Thymus (tissue), 11 donors: ENCODE data around the gene PDZD2. TPM values are rescaled to one million over a fixed set of nuclear protein-coding genes. Genes with fewer than 3 reads are reported as not detected.
A peak's percentile ranks its signal among the peaks of the same experiment; 100 is the strongest.
"Not testable (repeated sequence)": the region's sequence is repeated elsewhere in the genome, so short reads cannot be mapped to it uniquely, and the experiment has no call there.

Source experiments
- DNase-seq, 9 donors: peaks; one replicate each; pipeline ENCODE4 v3.0.0-alpha.2; 2013; ENCODE audit warnings: low spot score in 9 of 9, low read depth in 6 of 9, missing footprints in 1 of 9
- H3K27ac ChIP-seq, 2 donors: one replicate each; pipeline ENCODE4 v1.5.1; 2013; ENCODE audit warnings: control low read depth in 1 of 2, low read depth in 1 of 2, low read length in 1 of 2, mild to moderate bottlenecking in 1 of 2, moderate library complexity in 1 of 2
- H3K27me3 ChIP-seq, 2 donors: one replicate each; pipeline ENCODE4 v1.5.1; 2013; ENCODE audit warnings: low read length in 1 of 2; ENCODE audit not compliant: control insufficient read depth in 2 of 2, insufficient read depth in 1 of 2
- H3K36me3 ChIP-seq, 2 donors: one replicate each; pipeline ENCODE4 v1.5.1; 2013; ENCODE audit warnings: low read length in 1 of 2, mild to moderate bottlenecking in 1 of 2, moderate library complexity in 1 of 2; ENCODE audit not compliant: control insufficient read depth in 2 of 2, insufficient read depth in 2 of 2
- H3K4me1 ChIP-seq, 2 donors: one replicate each; pipeline ENCODE4 v1.5.1; 2013; ENCODE audit warnings: low read length in 2 of 2; ENCODE audit not compliant: control insufficient read depth in 2 of 2, insufficient read depth in 2 of 2
- H3K4me3 ChIP-seq, 2 donors: one replicate each; pipeline ENCODE4 v1.5.1; 2013; ENCODE audit warnings: low read length in 2 of 2, control low read depth in 1 of 2, mild to moderate bottlenecking in 1 of 2
- H3K9me3 ChIP-seq, 2 donors: one replicate each; pipeline ENCODE4 v1.5.1; 2013; ENCODE audit warnings: low read length in 1 of 2, mild to moderate bottlenecking in 1 of 2; ENCODE audit not compliant: control insufficient read depth in 2 of 2, insufficient read depth in 1 of 2
- WGBS: extraction: QIAGEN DNeasy Blood & Tissue Kit; methylation state at CpG from one replicate; pipeline ENCODE4 v1.1.7; 2013; 5-methylcytosine and 5-hydroxymethylcytosine counted together
- polyA plus RNA-seq: library from polyadenylated mRNA; stranded (reverse); fragments of 200-250 nt; gene quantifications from one replicate; pipeline ENCODE4 v1.2.3, GENCODE V29; 2013
- total RNA-seq: library from RNA; stranded (reverse); fragments of 120-200 nt; gene quantifications from one replicate; pipeline ENCODE4 v1.2.4, GENCODE V29; 2013
- donor health status: healthy.

PDZD2 gene
- total and polyA plus RNA-seq, 2 donors, result 4.4 to 6.8 TPM

- Histone ChIP-seq H3K9me3 (peaks cover 0 to 5% of the 10 kb centered on the region in 2 donors), H3K4me1 (no peaks in the 10 kb centered on the region), H3K4me3 (no peak overlapping the region), H3K27me3 (no peaks in the 10 kb centered on the region), H3K27ac (no peak overlapping the region), H3K36me3 (no peaks in the 10 kb centered on the region)
- WGBS, result 99% methylated on average over 7 of the region's 7 CpGs
- no peak for DNase-seq
Measured at GRCh38 chr5:32071351-32071944, 432.5 kb downstream of the PDZD2 start.

GRCh38 chr5:32072054-32072453, 433.1 kb downstream of the PDZD2 start:
- WGBS, result 97% methylated on average over 14 of the region's 14 CpGs
- DNase-seq, result no peak
- no peaks in the 10 kb centered on the region for H3K36me3 ChIP-seq

GRCh38 chr5:32074401-32074800, 435.5 kb downstream of the PDZD2 start:
- peaks cover 0 to 5% of the 10 kb centered on the region in 2 donors for H3K9me3 ChIP-seq
- no peaks in the 10 kb centered on the region for H3K27me3 ChIP-seq
- no peaks in the 10 kb centered on the region for H3K36me3 ChIP-seq
- no peaks in the 10 kb centered on the region for H3K4me1 ChIP-seq
- no peak for DNase-seq
- no peak overlapping the region for H3K27ac ChIP-seq
- 96% methylated on average over 5 of the region's 5 CpGs for WGBS
- no peak overlapping the region for H3K4me3 ChIP-seq

More at GRCh38 chr5:32072054-32072453, 433.1 kb downstream of the PDZD2 start:
- peaks cover 0 to 5% of the 10 kb centered on the region in 2 donors for H3K9me3 ChIP-seq
- H3K27me3 ChIP-seq, result no peaks in the 10 kb centered on the region
- no peak overlapping the region for H3K4me3 ChIP-seq
- no peak overlapping the region for H3K27ac ChIP-seq
- no peaks in the 10 kb centered on the region for H3K4me1 ChIP-seq

GRCh38 chr5:32076699-32077695, 438.1 kb downstream of the PDZD2 start:
- Histone ChIP-seq H3K27ac (no peak overlapping the region), H3K4me1 (no peaks in the 10 kb centered on the region), H3K4me3 (no peak overlapping the region), H3K27me3 (no peaks in the 10 kb centered on the region), H3K9me3 (peaks cover 0 to 5% of the 10 kb centered on the region in 2 donors), H3K36me3 (no peaks in the 10 kb centered on the region)
- WGBS, result 70% methylated on average over 4 of the region's 4 CpGs
- peak in 6 of 9 donors; percentile 4 to 52 (median 26) for DNase-seq

- H3K36me3 ChIP-seq, H3K27me3 ChIP-seq: not testable (repeated sequence)
- 96% methylated on average over 6 of the region's 6 CpGs for WGBS
Measured at GRCh38 chr5:32078855-32079254, 439.9 kb downstream of the PDZD2 start.

GRCh38 chr5:32080565-32080964, 441.6 kb downstream of the PDZD2 start:
- not testable (repeated sequence) for H3K27ac ChIP-seq, H3K4me3 ChIP-seq, H3K27me3 ChIP-seq, H3K4me1 ChIP-seq, H3K36me3 ChIP-seq, DNase-seq, H3K9me3 ChIP-seq
- WGBS, result 98% methylated on average over 1 of the region's 1 CpG

More at GRCh38 chr5:32078855-32079254, 439.9 kb downstream of the PDZD2 start:
- H3K4me3 ChIP-seq, H3K9me3 ChIP-seq, H3K4me1 ChIP-seq, H3K27ac ChIP-seq, DNase-seq: not testable (repeated sequence)

GRCh38 chr5:32082701-32083100, 443.8 kb downstream of the PDZD2 start:
- Histone ChIP-seq H3K4me1 (no peaks in the 10 kb centered on the region), H3K27me3 (no peaks in the 10 kb centered on the region), H3K4me3 (no peak overlapping the region), H3K36me3 (no peaks in the 10 kb centered on the region), H3K9me3 (no peaks in the 10 kb centered on the region), H3K27ac (no peak overlapping the region)
- DNase-seq, result no peak
- WGBS, result 95% methylated on average over 4 of the region's 4 CpGs

GRCh38 chr5:32083981-32084430, 445.1 kb downstream of the PDZD2 start:
- no peak overlapping the region for H3K4me3 ChIP-seq
- no peaks in the 10 kb centered on the region for H3K36me3 ChIP-seq
- 90% methylated on average over 10 of the region's 10 CpGs for whole genome bisulfite sequencing
- no peaks in the 10 kb centered on the region for H3K9me3 ChIP-seq
- no peak overlapping the region for H3K27ac ChIP-seq
- H3K27me3 ChIP-seq, result no peaks in the 10 kb centered on the region
- H3K4me1 ChIP-seq, result no peaks in the 10 kb centered on the region
- DNase-seq, result no peak
